ENCODE measurements around the gene PDE10A. TPM values are rescaled to one million over a fixed set of nuclear protein-coding genes. Genes with fewer than 3 reads are reported as not detected.

The PDE10A gene
- total and polyA plus RNA-seq, 4 experiments from 2014 or later, result not detected

DNA sequence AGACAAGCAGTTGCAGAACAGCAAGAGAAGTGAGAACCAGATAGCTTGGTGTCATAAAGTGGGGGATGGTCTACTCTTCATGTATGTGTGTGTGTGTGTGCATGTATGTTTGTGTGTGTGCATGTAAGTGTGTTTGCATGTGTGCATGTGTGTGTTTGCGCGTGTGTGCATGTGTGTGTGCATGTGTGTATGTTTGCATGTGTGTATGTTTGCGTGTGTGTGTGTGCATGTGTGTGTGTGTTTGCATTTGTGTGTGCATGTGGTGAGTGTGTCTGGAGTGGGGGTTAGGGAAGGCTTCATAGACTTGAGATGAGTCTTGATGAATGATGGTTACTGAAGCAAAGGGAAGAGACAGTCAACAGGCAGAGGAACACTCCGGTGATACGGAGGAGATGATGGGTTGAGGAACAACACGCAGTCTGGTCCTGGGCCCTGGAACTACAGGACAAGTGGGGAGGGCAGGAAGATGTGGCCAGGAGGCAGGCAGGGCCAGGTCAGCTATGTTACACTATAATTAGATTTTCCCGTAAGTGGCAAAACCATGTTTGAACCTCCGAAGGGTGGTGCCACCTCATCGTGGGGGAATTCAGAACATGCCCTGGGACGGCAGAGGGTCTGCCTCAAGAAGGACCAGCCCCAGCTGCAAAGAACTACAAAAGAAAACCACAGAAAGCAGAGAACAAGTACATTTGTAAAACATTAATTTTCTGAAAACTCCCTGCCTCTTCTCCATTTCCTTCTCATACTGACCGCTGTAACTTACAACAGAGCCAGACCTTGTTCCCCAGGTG, 38.7 kb upstream of the PDE10A start:
- Histone ChIP-seq H3K4me3 (ENCODE audit: low read length in 2 of 2) (no peak overlapping the region), H3K27me3 (ENCODE audit: insufficient read depth, low read length) (no peaks in the 10 kb centered on the region), H3K36me3 (ENCODE audit: insufficient read depth, low read length) (no peaks in the 10 kb centered on the region), H3K9me3 (ENCODE audit: control insufficient read depth in 1 of 2, low read length in 2 of 2) (no peaks in the 10 kb centered on the region), H3K27ac (ENCODE audit: low read depth, low read length) (no peak overlapping the region), H3K4me1 (ENCODE audit: insufficient read depth, low read length) (no peaks in the 10 kb centered on the region)
- Mint-ChIP-seq H3K36me3 (no peaks in the 10 kb centered on the region), H3K4me3 (no peak overlapping the region), H3K27ac (no peak overlapping the region), H3K9me3 (peaks cover 0 to 5% (median 0%) of the 10 kb centered on the region in 8 donors), H3K4me1 (no peaks in the 10 kb centered on the region), H3K27me3 (no peaks in the 10 kb centered on the region)
- ChIA-PET CTCF (ENCODE audit: partially characterized antibody) (no interaction called here), POLR2A (ENCODE audit: partially characterized antibody) (no interaction called here)
- intact Hi-C loops (cut with micrococcal nuclease), result no loop called here
- DNase-seq, result no peak

DNA sequence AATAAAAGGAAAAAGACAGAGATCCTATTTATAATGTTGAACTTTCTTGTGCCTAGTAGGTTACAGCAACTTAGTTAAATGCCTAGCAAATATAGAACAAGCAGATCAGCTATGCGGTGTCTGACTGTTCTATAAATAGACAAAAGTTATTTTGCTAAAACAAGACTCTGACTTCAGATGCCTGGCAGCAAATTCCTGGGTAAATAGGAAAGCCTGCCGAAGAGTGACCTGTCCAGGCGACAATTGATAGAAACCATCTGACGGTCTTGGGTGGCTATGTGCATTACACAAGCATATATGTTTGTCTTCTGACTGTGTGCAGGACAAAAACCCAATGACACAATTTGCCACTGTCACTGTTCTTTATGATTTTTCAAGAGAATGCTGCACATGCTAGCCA, 38.0 kb upstream of the PDE10A start:
- Mint-ChIP-seq H3K4me1 (no peaks in the 10 kb centered on the region), H3K4me3 (no peak overlapping the region), H3K27ac (no peak overlapping the region), H3K27me3 (no peaks in the 10 kb centered on the region), H3K9me3 (peaks cover 0 to 7% (median under 1%) of the 10 kb centered on the region in 8 donors), H3K36me3 (no peaks in the 10 kb centered on the region)
- POLR2A ChIA-PET (ENCODE audit: partially characterized antibody), result no interaction called here
- no peaks in the 10 kb centered on the region for H3K36me3 ChIP-seq (ENCODE audit: insufficient read depth, low read length)
- H3K27me3 ChIP-seq (ENCODE audit: insufficient read depth, low read length), result no peaks in the 10 kb centered on the region
- no peak overlapping the region for H3K27ac ChIP-seq (ENCODE audit: low read depth, low read length)
- intact Hi-C loops (cut with micrococcal nuclease), result no loop called here
- no peaks in the 10 kb centered on the region for H3K9me3 ChIP-seq (ENCODE audit: control insufficient read depth in 1 of 2, low read length in 2 of 2)
- no peaks in the 10 kb centered on the region for H3K4me1 ChIP-seq (ENCODE audit: insufficient read depth, low read length)
- H3K4me3 ChIP-seq (ENCODE audit: low read length in 2 of 2), result no peak overlapping the region
- CTCF ChIA-PET (ENCODE audit: partially characterized antibody), result no interaction called here
- DNase-seq, result no peak

DNA sequence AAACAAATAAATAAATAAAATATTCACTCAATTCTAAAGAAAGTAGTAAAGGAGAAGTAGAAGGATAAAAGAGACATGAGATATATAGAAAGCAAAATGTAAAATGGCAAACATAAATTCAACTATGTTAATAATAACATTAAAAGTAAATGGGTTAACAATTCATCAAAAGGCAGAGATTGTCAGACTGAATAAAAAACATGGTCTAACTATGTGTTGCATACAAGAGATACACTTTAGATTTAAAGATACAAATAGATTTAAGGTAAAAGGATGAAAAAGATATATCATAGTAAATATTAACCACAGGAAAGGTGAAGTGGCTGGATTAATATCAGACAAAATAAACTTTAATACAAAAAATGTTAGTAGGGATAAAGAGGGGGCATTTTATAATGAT, 35.8 kb upstream of the PDE10A start:
- no peak overlapping the region for H3K4me3 Mint-ChIP-seq
- Histone ChIP-seq H3K27ac (ENCODE audit: low read depth, low read length) (no peak overlapping the region), H3K27me3 (ENCODE audit: insufficient read depth, low read length) (no peaks in the 10 kb centered on the region), H3K36me3 (ENCODE audit: insufficient read depth, low read length) (no peaks in the 10 kb centered on the region), H3K4me1 (ENCODE audit: insufficient read depth, low read length) (no peaks in the 10 kb centered on the region), H3K9me3 (ENCODE audit: control insufficient read depth in 1 of 2, low read length in 2 of 2) (no peaks in the 10 kb centered on the region), H3K4me3 (ENCODE audit: low read length in 2 of 2) (no peak overlapping the region)
- peaks cover 0 to 7% (median under 1%) of the 10 kb centered on the region in 8 donors for H3K9me3 Mint-ChIP-seq
- ChIA-PET CTCF (ENCODE audit: partially characterized antibody) (no interaction called here), POLR2A (ENCODE audit: partially characterized antibody) (no interaction called here)
- no peaks in the 10 kb centered on the region for H3K27me3 Mint-ChIP-seq
- intact Hi-C loops (cut with micrococcal nuclease), result no loop called here
- no peak for DNase-seq
- H3K27ac Mint-ChIP-seq, result no peak overlapping the region
- H3K36me3 Mint-ChIP-seq, result no peaks in the 10 kb centered on the region
- no peaks in the 10 kb centered on the region for H3K4me1 Mint-ChIP-seq

DNA sequence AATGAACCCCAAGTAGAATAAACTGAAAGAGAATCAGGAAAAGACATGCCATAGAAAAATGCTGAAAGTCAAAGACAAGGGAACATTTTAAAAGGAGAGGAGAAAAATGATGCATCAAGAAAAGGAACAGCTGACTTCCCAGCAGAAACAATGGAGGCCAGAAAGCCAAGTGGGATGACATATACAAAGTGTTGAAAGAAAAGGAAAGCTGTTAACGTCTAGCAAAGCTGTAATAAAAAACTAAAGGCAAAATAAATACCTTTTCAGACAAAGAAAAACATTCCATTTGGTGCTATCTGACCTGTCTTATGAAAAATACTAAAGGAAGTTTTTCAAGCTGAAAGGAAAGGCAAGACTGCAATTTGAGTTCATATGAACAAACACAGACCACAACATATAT, 34.1 kb upstream of the PDE10A start:
- intact Hi-C loops (cut with micrococcal nuclease), result no loop called here
- no peak overlapping the region for H3K4me3 ChIP-seq (ENCODE audit: low read length in 2 of 2)
- H3K36me3 Mint-ChIP-seq, result no peaks in the 10 kb centered on the region
- no peaks in the 10 kb centered on the region for H3K4me1 Mint-ChIP-seq
- ChIA-PET POLR2A (ENCODE audit: partially characterized antibody) (no interaction called here), CTCF (ENCODE audit: partially characterized antibody) (no interaction called here)
- H3K9me3 Mint-ChIP-seq, result peaks cover 0 to 7% (median 2%) of the 10 kb centered on the region in 8 donors
- no peak overlapping the region for H3K27ac Mint-ChIP-seq
- no peaks in the 10 kb centered on the region for H3K9me3 ChIP-seq (ENCODE audit: control insufficient read depth in 1 of 2, low read length in 2 of 2)
- no peaks in the 10 kb centered on the region for H3K4me1 ChIP-seq (ENCODE audit: insufficient read depth, low read length)
- H3K27me3 ChIP-seq (ENCODE audit: insufficient read depth, low read length), result no peaks in the 10 kb centered on the region
- no peak overlapping the region for H3K4me3 Mint-ChIP-seq
- no peaks in the 10 kb centered on the region for H3K27me3 Mint-ChIP-seq
- no peaks in the 10 kb centered on the region for H3K36me3 ChIP-seq (ENCODE audit: insufficient read depth, low read length)
- DNase-seq, result no peak
- H3K27ac ChIP-seq (ENCODE audit: low read depth, low read length), result no peak overlapping the region

DNA sequence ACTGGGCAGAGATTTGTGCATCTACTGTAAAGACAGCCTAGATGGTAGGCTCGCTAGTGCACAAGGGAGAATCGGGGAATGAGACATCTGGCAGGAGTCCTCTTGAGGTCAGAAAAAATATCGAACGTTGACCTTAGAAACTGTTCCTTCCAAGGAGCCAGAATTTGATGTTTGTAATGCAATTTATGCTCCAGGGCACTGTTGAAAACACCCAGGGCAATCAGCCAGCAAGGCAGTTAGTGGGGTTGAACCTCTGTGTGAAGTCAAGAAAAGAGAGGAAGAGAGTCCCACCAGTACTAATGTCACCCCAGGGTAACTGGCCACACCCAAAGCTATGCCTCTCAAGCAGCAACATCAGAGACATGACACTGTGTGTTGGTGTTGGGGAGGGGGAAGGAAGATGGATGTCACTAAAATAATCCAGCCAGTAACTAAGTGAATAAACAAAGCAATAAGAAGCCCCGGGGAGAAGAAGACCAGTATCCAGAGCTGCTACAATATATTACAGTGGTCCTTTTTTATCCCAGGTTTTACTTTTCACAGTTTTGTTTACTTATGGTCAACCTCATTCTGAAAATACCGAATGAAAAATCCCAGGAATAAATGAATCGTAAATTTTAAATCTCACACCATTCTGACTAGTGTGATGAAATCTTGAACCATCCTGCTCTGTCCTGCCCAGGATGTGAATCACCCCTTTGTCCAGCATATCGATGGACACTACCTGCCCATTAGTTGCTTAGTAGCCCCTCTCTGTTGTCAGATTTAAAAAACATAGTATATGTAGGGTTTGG, 32.9 kb upstream of the PDE10A start:
- Histone ChIP-seq H3K27ac (ENCODE audit: low read depth, low read length) (no peak overlapping the region), H3K27me3 (ENCODE audit: insufficient read depth, low read length) (no peaks in the 10 kb centered on the region), H3K4me3 (ENCODE audit: low read length in 2 of 2) (no peak overlapping the region), H3K36me3 (ENCODE audit: insufficient read depth, low read length) (no peaks in the 10 kb centered on the region), H3K4me1 (ENCODE audit: insufficient read depth, low read length) (no peaks in the 10 kb centered on the region), H3K9me3 (ENCODE audit: control insufficient read depth in 1 of 2, low read length in 2 of 2) (no peaks in the 10 kb centered on the region)
- ChIA-PET POLR2A (ENCODE audit: partially characterized antibody) (no interaction called here), CTCF (ENCODE audit: partially characterized antibody) (no interaction called here)
- intact Hi-C loops (cut with micrococcal nuclease), result no loop called here
- DNase-seq, result no peak
- H3K27me3 Mint-ChIP-seq, result no peaks in the 10 kb centered on the region
- H3K9me3 Mint-ChIP-seq, result peaks cover 0 to 7% (median 2%) of the 10 kb centered on the region in 8 donors
- H3K36me3 Mint-ChIP-seq, result no peaks in the 10 kb centered on the region
- H3K27ac Mint-ChIP-seq, result no peak overlapping the region
- H3K4me1 Mint-ChIP-seq, result no peaks in the 10 kb centered on the region
- H3K4me3 Mint-ChIP-seq, result no peak overlapping the region

DNA sequence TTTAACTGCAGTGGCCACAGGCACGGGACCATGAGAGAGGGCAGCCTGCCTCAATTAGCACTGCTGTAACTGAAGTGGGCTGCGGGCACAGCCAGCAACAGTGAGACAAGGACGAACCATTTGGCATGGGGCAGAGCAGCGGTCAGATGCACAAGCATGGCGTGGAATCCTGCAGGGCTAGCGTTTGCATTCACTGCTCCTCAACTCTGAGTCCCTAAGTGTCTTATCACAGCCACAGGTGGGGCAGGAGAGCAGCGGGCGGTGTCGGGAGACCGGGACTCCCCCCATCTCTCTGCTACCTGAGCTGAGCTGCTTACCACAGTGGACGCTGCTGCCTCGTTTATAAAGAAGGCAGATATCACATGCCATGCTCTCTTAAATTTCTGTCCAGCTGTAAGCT, 31.3 kb upstream of the PDE10A start:
- Histone ChIP-seq H3K4me3 (ENCODE audit: low read length in 2 of 2) (no peak overlapping the region), H3K27me3 (ENCODE audit: insufficient read depth, low read length) (no peaks in the 10 kb centered on the region), H3K27ac (ENCODE audit: low read depth, low read length) (no peak overlapping the region), H3K4me1 (ENCODE audit: insufficient read depth, low read length) (no peaks in the 10 kb centered on the region), H3K9me3 (ENCODE audit: control insufficient read depth in 1 of 2, low read length in 2 of 2) (no peaks in the 10 kb centered on the region), H3K36me3 (ENCODE audit: insufficient read depth, low read length) (no peaks in the 10 kb centered on the region)
- H3K4me3 Mint-ChIP-seq, result no peak overlapping the region
- no peaks in the 10 kb centered on the region for H3K36me3 Mint-ChIP-seq
- no peaks in the 10 kb centered on the region for H3K4me1 Mint-ChIP-seq
- no peak for DNase-seq
- POLR2A ChIA-PET (ENCODE audit: partially characterized antibody), result no interaction called here
- no peaks in the 10 kb centered on the region for H3K27me3 Mint-ChIP-seq
- no peak overlapping the region for H3K27ac Mint-ChIP-seq
- H3K9me3 Mint-ChIP-seq, result peaks cover 0 to 7% (median 3%) of the 10 kb centered on the region in 8 donors
- intact Hi-C loops (cut with micrococcal nuclease), result no loop called here
- CTCF ChIA-PET (ENCODE audit: partially characterized antibody), result no interaction called here

DNA sequence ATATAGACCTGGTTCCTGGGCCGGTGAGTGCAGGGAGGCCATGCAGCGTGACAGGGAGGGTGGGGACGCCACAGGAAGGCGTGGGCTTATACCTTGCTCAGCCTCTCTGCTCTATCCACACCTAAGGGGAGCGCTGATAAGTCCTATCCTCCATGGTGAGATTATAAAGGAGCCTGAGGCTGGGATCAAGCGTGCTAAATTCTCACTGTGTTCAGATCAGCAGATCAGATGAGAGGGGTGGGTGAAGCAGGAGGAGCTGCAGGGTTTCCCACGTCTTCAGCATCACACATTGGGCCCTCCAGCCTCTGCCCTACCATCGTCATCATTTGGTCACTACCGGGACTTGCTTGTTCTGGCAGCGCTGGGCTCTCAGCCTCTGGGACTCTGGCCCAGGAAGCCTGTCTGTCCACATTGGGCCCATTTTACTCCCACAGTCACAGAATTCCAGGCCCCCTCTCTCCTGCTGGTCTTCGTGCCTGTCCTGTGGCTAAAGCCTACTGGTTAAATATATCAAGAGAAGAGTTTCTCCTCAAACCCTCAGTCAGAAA, 29.1 kb upstream of the PDE10A start:
- peaks cover 0 to 6% (median 3%) of the 10 kb centered on the region in 8 donors for H3K9me3 Mint-ChIP-seq
- Histone ChIP-seq H3K36me3 (ENCODE audit: insufficient read depth, low read length) (no peaks in the 10 kb centered on the region), H3K27me3 (ENCODE audit: insufficient read depth, low read length) (no peaks in the 10 kb centered on the region), H3K4me1 (ENCODE audit: insufficient read depth, low read length) (no peaks in the 10 kb centered on the region), H3K9me3 (ENCODE audit: control insufficient read depth in 1 of 2, low read length in 2 of 2) (no peaks in the 10 kb centered on the region), H3K27ac (ENCODE audit: low read depth, low read length) (no peak overlapping the region), H3K4me3 (ENCODE audit: low read length in 2 of 2) (no peak overlapping the region)
- ChIA-PET CTCF (ENCODE audit: partially characterized antibody) (no interaction called here), POLR2A (ENCODE audit: partially characterized antibody) (no interaction called here)
- no peak overlapping the region for H3K4me3 Mint-ChIP-seq
- H3K4me1 Mint-ChIP-seq, result no peaks in the 10 kb centered on the region
- no peaks in the 10 kb centered on the region for H3K36me3 Mint-ChIP-seq
- no peak overlapping the region for H3K27ac Mint-ChIP-seq
- DNase-seq, result no peak
- no peaks in the 10 kb centered on the region for H3K27me3 Mint-ChIP-seq
- intact Hi-C loops (cut with micrococcal nuclease), result no loop called here
